Right atrium auricular region (tissue), 2 donors: ENCODE measurements around the gene PTPRN2. TPM values are rescaled to one million over a fixed set of nuclear protein-coding genes. Genes with fewer than 3 reads are reported as not detected.

Experiments used
- DNase-seq: peaks from one replicate; pipeline ENCODE4 v3.0.0-alpha.2; 2019; ENCODE audit warnings: low spot score
- H3K27ac ChIP-seq, 2 donors: fragments of 200-600 bp; sonication (generic); 1 replicate in 1 of 2; 2 replicates in 1 of 2; pipeline ENCODE4 v1.5.1; 2016 to 2019
- H3K27me3 ChIP-seq, 2 donors: fragments of 200-600 bp; sonication (generic); one replicate each; pipeline versions ENCODE4 v1.5.1 to v1.6.0; 2017 to 2019
- H3K36me3 ChIP-seq: fragments of 200-600 bp; sonication (generic); one replicate; pipeline ENCODE4 v1.5.1; 2016
- H3K4me1 ChIP-seq, 2 donors: fragments of 200-600 bp; sonication (generic); one replicate each; pipeline versions ENCODE4 v1.5.1 to v1.6.0; 2017 to 2019
- H3K4me3 ChIP-seq, 2 donors: fragments of 200-600 bp; sonication (generic); 1 replicate in 1 of 2; 2 replicates in 1 of 2; pipeline ENCODE4 v1.5.1; 2017 to 2019; ENCODE audit warnings: mild to moderate bottlenecking in 1 of 2, moderate library complexity in 1 of 2
- H3K9me3 ChIP-seq, 2 donors: fragments of 200-600 bp; sonication (generic); one replicate each; pipeline ENCODE4 v1.5.1; 2019
- total RNA-seq, 2 donors: library from RNA; depleted of rRNA; stranded (reverse); fragments of >200 nt; gene quantifications; one replicate each; pipeline ENCODE4 v1.1.0, GENCODE V29; 2016
- TF ChIP-seq, protein P1 (sequence below), 2 donors: fragments of 200-600 bp; sonication (generic); IDR thresholded peaks; one replicate each; pipeline ENCODE4 v1.5.1; 2019; ENCODE audit warnings: antibody characterized with exemption in 2 of 2

PTPRN2 gene
- total RNA-seq, 2 donors from 2014 or later = 2.6 to 2.7 TPM

DNA sequence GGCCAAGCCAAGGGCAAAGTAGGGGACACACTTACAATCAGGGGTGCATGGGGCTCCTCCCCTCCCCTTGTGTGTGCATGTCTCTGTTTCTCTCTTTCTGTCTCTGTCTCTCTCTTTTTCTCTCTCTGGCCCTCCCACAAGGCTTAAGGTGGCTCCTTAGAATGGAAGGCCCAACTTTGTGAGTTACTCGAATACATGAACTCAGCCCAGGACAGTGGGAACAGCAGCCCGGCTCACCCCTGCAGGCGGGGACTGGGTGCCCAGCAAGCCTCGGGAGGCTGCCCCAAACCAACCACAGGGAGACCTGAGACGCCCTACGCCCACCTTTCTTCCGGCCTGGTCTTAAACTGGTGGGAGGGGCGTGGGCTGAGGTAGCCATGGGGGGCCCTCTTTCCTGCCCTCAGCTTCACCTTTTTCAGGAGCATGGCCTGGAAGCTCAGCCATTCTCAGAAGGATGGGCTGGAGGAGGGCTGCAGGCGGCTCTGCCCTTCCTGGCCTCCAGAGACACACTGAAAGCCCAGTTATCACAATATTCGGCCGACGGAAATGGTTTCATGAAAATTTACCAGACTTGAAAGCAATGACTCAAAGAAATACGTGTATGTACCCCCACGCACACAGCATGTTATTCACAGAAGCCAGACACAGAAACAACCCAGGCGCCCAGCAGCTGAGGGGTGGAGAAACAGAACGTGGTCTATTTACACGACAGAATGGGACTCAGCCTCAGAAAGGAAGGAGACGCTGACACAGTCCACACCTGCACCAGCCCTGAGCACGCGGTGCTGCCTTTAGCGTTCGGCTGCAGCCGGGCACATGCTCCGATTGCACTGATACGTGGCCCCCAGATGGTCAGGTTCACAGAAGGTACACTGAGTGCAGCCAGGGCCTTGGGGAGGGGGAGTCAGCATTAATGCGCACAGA is 229.5 kb downstream of the PTPRN2 start:
- no peaks in the 10 kb centered on the region for H3K4me1 ChIP-seq

DNA sequence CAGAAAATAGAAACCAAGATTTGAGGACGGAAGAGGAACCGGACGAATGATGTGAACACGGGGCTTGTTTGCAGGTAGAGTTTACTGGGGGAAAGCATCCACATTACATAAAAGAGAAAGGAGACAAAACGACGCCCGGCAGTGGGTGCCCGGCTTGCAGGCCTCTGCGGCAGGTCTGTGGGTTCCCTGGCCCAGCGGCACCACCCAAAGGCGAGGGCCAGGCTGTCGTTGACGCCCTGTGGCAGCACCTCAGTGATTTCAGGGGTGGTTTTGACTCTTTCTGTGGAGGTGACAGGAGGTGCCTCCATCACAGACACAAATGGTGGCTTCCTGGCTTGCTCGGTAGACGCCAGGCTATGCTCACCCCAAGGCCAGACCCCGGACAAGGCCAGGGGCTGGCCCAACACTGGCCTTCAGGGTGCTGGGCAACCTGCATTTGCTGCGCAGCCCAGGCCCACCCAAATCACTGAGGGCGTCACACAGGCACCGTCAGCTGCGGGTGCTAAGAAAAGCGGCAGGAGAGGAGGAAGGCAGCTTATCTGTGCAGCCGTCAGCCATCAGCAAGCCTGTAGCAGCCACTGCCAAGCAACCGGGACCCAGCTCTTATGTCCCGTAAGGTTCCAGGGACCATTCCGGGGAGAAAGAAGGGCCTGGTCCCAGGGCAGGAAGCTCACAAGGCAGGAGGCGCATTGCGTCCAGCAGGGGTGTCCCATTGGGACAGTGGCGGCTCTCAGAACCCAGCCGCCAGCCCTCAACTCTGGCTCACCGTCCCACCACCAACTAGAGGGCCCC is 230.3 kb downstream of the PTPRN2 start:
- DNase-seq = peak; percentile 48
- H3K36me3 ChIP-seq = no peaks in the 10 kb centered on the region
- H3K4me1 ChIP-seq = no peaks in the 10 kb centered on the region
- H3K27ac ChIP-seq = no peak overlapping the region
- no peak overlapping the region for H3K4me3 ChIP-seq
- H3K27me3 ChIP-seq = no peaks in the 10 kb centered on the region
- H3K9me3 ChIP-seq = peaks cover 0 to 7% of the 10 kb centered on the region in 2 donors
- TF ChIP-seq, protein P1, sequence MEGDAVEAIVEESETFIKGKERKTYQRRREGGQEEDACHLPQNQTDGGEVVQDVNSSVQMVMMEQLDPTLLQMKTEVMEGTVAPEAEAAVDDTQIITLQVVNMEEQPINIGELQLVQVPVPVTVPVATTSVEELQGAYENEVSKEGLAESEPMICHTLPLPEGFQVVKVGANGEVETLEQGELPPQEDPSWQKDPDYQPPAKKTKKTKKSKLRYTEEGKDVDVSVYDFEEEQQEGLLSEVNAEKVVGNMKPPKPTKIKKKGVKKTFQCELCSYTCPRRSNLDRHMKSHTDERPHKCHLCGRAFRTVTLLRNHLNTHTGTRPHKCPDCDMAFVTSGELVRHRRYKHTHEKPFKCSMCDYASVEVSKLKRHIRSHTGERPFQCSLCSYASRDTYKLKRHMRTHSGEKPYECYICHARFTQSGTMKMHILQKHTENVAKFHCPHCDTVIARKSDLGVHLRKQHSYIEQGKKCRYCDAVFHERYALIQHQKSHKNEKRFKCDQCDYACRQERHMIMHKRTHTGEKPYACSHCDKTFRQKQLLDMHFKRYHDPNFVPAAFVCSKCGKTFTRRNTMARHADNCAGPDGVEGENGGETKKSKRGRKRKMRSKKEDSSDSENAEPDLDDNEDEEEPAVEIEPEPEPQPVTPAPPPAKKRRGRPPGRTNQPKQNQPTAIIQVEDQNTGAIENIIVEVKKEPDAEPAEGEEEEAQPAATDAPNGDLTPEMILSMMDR (IDR thresholded peaks at IDR 0.05) = no peak

More for the DNA sequence above, 229.5 kb downstream of the PTPRN2 start:
- TF ChIP-seq, protein P1 (IDR thresholded peaks at IDR 0.05) = no peak
- Histone ChIP-seq H3K9me3 (peaks cover 0 to 7% of the 10 kb centered on the region in 2 donors), H3K27ac (no peak overlapping the region), H3K36me3 (no peaks in the 10 kb centered on the region), H3K27me3 (no peaks in the 10 kb centered on the region), H3K4me3 (no peak overlapping the region)
- peak; percentile 21 for DNase-seq

DNA sequence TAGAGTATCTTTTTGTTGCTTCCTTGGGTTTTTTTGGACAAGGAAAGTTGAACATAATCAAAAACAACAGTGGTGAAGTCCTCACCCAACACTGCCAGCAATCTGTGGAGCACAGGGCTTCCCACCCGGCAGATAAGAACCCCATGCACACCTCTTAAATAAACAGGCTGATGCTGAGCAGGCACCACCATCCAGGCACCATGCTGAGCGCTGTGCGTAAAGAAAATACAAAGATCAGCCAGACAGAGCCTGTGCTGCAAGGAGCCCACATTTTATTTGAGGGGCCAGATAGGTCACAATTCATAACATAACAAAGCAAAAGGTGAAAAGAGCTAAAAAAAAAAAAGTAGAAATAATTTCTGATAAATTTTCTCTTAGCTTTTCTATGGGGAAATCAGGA is 231.2 kb downstream of the PTPRN2 start:
- peak; percentile 38 for DNase-seq

DNA sequence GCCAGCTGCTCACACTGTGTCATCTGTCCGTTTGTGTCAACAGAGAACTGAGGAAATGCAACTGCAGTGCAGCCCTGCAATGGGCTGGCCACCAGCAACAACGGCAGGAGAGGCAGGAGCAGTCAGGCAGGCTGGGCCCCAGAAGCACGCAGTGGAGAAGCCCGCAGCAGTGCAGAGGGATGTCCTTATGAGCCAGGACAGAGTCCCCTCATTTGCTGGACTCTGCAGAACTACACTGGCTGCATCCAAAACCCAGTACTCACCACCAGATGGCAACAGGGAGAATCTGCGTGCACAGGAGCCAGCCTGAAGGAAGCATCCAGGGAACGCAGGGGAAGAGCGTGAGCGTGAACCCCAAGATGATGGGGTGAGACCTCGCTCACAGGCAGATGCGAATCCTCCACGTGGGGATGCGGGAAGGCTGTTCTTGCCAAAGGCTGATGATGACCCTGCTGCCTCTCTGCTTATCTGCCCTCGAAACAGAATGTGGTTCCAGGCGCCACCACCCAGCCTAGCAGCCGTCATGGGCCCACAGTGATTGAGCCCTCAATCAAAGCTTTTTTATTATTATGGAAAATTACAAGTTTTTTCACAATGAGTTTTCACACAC is 232.1 kb downstream of the PTPRN2 start:
- TF ChIP-seq, protein P1 (IDR thresholded peaks at IDR 0.05) = no peak
- Histone ChIP-seq H3K4me1 (no peaks in the 10 kb centered on the region), H3K4me3 (no peak overlapping the region), H3K9me3 (peaks cover 0 to 7% of the 10 kb centered on the region in 2 donors), H3K27me3 (no peaks in the 10 kb centered on the region), H3K27ac (no peak overlapping the region), H3K36me3 (no peaks in the 10 kb centered on the region)
- peak; percentile 43 for DNase-seq

More for the DNA sequence above, 231.2 kb downstream of the PTPRN2 start:
- TF ChIP-seq, protein P1 (IDR thresholded peaks at IDR 0.05) = no peak
- no peaks in the 10 kb centered on the region for H3K4me1 ChIP-seq
- H3K36me3 ChIP-seq = no peaks in the 10 kb centered on the region
- H3K27me3 ChIP-seq = no peaks in the 10 kb centered on the region
- H3K27ac ChIP-seq = no peak overlapping the region
- peaks cover 0 to 7% of the 10 kb centered on the region in 2 donors for H3K9me3 ChIP-seq
- no peak overlapping the region for H3K4me3 ChIP-seq

DNA sequence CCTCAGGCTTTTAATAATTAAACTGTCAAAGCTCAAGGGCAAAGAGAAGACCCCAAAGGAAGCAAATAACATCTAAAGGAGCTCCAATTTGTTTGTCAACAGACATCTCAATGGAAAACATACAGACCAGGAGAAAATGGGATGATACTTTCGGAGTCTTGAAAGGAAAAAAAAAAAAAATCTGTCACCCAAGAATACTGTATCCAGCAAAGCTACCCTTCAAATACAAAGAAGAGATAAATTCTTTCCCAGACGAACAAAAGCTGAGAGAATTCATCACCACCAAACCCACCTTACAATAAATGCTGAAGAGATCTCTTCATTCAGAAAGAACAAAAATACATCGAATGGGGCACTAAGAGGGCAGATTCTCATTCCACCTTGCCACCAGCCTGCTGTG is 232.8 kb downstream of the PTPRN2 start:
- H3K27me3 ChIP-seq = no peaks in the 10 kb centered on the region

More for the DNA sequence above, 232.8 kb downstream of the PTPRN2 start:
- Histone ChIP-seq H3K4me3 (no peak overlapping the region), H3K36me3 (no peaks in the 10 kb centered on the region), H3K4me1 (no peaks in the 10 kb centered on the region), H3K27ac (no peak overlapping the region), H3K9me3 (peaks cover 0 to 7% of the 10 kb centered on the region in 2 donors)
- DNase-seq = no peak
- TF ChIP-seq, protein P1 (IDR thresholded peaks at IDR 0.05) = no peak
